NCI-H1694 treated with DMSO at 0.1 percent for 48 hours (cell line): Measurements from ENCODE around the gene WBP1L.
"Not testable (repeated sequence)": the region's sequence is repeated elsewhere in the genome, so short reads cannot be mapped to it uniquely, and the experiment has no call there.

Experiments used
- DNase-seq: peaks from one replicate; lab custom pipeline; 2025; lab: John Stamatoyannopoulos, UW

WBP1L gene

GRCh38 chr10:102812231-102812876, 68.6 kb downstream of the WBP1L start:
- no peak for DNase-seq

- DNase-seq, result no peak
Measured at GRCh38 chr10:102813017-102813541, 69.3 kb downstream of the WBP1L start.

- no peak for DNase-seq
Measured at GRCh38 chr10:102813734-102814452, 70.1 kb downstream of the WBP1L start.

- no peak for DNase-seq
Measured at GRCh38 chr10:102814453-102814871, 70.7 kb downstream of the WBP1L start.

- DNase-seq, result no peak
Measured at GRCh38 chr10:102814873-102815661, 71.3 kb downstream of the WBP1L start.

- DNase-seq, result no peak
Measured at GRCh38 chr10:102815790-102816549, 72.2 kb downstream of the WBP1L start.

- DNase-seq, result no peak
Measured at GRCh38 chr10:102817175-102817574, 73.4 kb downstream of the WBP1L start.

- DNase-seq, result no peak
Measured at GRCh38 chr10:102819054-102819453, 75.3 kb downstream of the WBP1L start.

GRCh38 chr10:102820008-102820407, 76.3 kb downstream of the WBP1L start:
- not testable (repeated sequence) for DNase-seq

- no peak for DNase-seq
Measured at GRCh38 chr10:102822222-102822621, 78.5 kb downstream of the WBP1L start.

GRCh38 chr10:102824664-102825063, 80.9 kb downstream of the WBP1L start:
- no peak for DNase-seq

GRCh38 chr10:102826148-102826796, 82.5 kb downstream of the WBP1L start:
- no peak for DNase-seq

- no peak for DNase-seq
Measured at GRCh38 chr10:102827597-102827975, 83.8 kb downstream of the WBP1L start.

GRCh38 chr10:102831322-102832071, 87.7 kb downstream of the WBP1L start:
- no peak for DNase-seq

- no peak for DNase-seq
Measured at GRCh38 chr10:102832248-102832647, 88.5 kb downstream of the WBP1L start.

- DNase-seq, result no peak
Measured at GRCh38 chr10:102832987-102833386, 89.2 kb downstream of the WBP1L start.

- no peak for DNase-seq
Measured at GRCh38 chr10:102834143-102834542, 90.4 kb downstream of the WBP1L start.

- peak; percentile 37 for DNase-seq
Measured at GRCh38 chr10:102835007-102835482, 91.3 kb downstream of the WBP1L start.

GRCh38 chr10:102837230-102837721, 93.5 kb downstream of the WBP1L start, which contains the start of gene CYP17A1:
Gene CYP17A1, minus strand, starts transcription at chr10:102837413. Its CDS starts 52 bp downstream, at chr10:102837361.
- no peak for DNase-seq

- not testable (repeated sequence) for DNase-seq
Measured at GRCh38 chr10:102838276-102838927, 94.7 kb downstream of the WBP1L start.
